Mesothelial cell of epicardium (in vitro differentiated cells): ENCODE data around the gene TTLL7. TPM values are rescaled to one million over a fixed set of nuclear protein-coding genes. Genes with fewer than 3 reads are reported as not detected.

Source experiments
- DNase-seq, 2 experiments: peaks; one replicate each; pipeline ENCODE4 v3.0.0; 2021; ENCODE audit warnings: low spot score in 2 of 2; ENCODE audit not compliant: unreplicated experiment in 2 of 2
- H3K27ac Mint-ChIP-seq: 2 replicates; pipeline ENCODE4 v1.8.0; 2021; ENCODE audit warnings: mixed read lengths
- H3K27me3 Mint-ChIP-seq: 2 replicates; pipeline ENCODE4 v1.8.0; 2021; ENCODE audit warnings: low read depth, mixed read lengths
- H3K36me3 Mint-ChIP-seq: 2 replicates; pipeline ENCODE4 v1.8.0; 2021; ENCODE audit warnings: mixed read lengths
- H3K4me1 Mint-ChIP-seq: 2 replicates; pipeline ENCODE4 v1.8.0; 2021; ENCODE audit warnings: mixed read lengths
- H3K4me3 Mint-ChIP-seq: 2 replicates; pipeline ENCODE4 v1.8.0; 2021; ENCODE audit warnings: mild to moderate bottlenecking, moderate library complexity, mixed read lengths
- H3K9me3 Mint-ChIP-seq: 2 replicates; pipeline ENCODE4 v1.8.0; 2021; ENCODE audit warnings: mixed read lengths
- total RNA-seq: library from RNA; stranded (reverse); gene quantifications from 3 replicates; pipeline ENCODE4 v1.2.1, GENCODE V29; 2021
- TF ChIP-seq, protein P1 (sequence below): fragments of 200-600 bp; sonication (generic); IDR thresholded peaks from one replicate; pipeline ENCODE4 v1.5.0; 2021; ENCODE audit warnings: antibody characterized with exemption; ENCODE audit not compliant: unreplicated experiment

Gene TTLL7
- total RNA-seq, 1 donor from 2014 or later: 12.7 TPM

DNA sequence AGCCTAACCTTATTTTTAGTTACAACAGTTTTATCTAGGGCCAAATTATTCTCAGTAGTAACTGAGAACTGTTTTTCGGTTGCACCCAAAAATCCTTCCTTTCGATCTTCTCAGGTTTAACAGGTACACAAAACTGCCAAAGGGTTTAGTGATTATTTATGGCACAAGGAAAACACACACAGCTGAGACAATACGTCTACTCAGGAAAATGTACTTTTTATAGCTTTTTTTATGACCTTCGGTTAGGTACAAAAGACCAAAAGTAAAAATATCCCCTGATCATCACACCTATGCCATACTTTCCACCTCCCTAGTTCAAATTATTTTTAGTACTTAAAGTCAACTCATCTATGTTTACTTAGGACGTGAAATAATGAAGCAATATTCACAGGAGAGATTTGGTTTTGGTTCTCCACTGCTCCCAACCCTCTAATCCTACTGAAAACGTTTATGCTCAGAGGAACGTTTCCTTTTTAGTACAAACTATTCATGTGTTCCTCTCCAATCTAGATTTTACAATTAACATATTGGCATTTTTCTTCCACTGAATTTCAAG is 48.7 kb downstream of the TTLL7 start:
- TF ChIP-seq, protein P1, sequence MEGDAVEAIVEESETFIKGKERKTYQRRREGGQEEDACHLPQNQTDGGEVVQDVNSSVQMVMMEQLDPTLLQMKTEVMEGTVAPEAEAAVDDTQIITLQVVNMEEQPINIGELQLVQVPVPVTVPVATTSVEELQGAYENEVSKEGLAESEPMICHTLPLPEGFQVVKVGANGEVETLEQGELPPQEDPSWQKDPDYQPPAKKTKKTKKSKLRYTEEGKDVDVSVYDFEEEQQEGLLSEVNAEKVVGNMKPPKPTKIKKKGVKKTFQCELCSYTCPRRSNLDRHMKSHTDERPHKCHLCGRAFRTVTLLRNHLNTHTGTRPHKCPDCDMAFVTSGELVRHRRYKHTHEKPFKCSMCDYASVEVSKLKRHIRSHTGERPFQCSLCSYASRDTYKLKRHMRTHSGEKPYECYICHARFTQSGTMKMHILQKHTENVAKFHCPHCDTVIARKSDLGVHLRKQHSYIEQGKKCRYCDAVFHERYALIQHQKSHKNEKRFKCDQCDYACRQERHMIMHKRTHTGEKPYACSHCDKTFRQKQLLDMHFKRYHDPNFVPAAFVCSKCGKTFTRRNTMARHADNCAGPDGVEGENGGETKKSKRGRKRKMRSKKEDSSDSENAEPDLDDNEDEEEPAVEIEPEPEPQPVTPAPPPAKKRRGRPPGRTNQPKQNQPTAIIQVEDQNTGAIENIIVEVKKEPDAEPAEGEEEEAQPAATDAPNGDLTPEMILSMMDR: no peak
- no peaks in the 10 kb centered on the region for H3K4me1 Mint-ChIP-seq
- no peak for DNase-seq
- no peaks in the 10 kb centered on the region for H3K36me3 Mint-ChIP-seq
- H3K9me3 Mint-ChIP-seq: no peaks in the 10 kb centered on the region
- no peaks in the 10 kb centered on the region for H3K27me3 Mint-ChIP-seq
- H3K4me3 Mint-ChIP-seq: no peak overlapping the region
- no peak overlapping the region for H3K27ac Mint-ChIP-seq

GRCh38 chr1:83942914-83943313 is 56.0 kb downstream of the TTLL7 start:
- H3K27me3 Mint-ChIP-seq: no peaks in the 10 kb centered on the region
- DNase-seq: no peak
- peaks cover 22% of the 10 kb centered on the region for H3K36me3 Mint-ChIP-seq
- H3K27ac Mint-ChIP-seq: no peak overlapping the region
- TF ChIP-seq, protein P1: no peak
- no peak overlapping the region for H3K4me3 Mint-ChIP-seq
- H3K9me3 Mint-ChIP-seq: peaks cover 16% of the 10 kb centered on the region
- H3K4me1 Mint-ChIP-seq: peaks cover 2% of the 10 kb centered on the region

GRCh38 chr1:83934550-83934949 is 64.4 kb downstream of the TTLL7 start:
- Mint-ChIP-seq H3K27me3 (no peaks in the 10 kb centered on the region), H3K27ac (no peak overlapping the region), H3K9me3 (no peaks in the 10 kb centered on the region), H3K36me3 (peaks cover 2% of the 10 kb centered on the region), H3K4me3 (no peak overlapping the region), H3K4me1 (peaks cover 3% of the 10 kb centered on the region)
- DNase-seq: no peak
- TF ChIP-seq, protein P1: no peak

DNA sequence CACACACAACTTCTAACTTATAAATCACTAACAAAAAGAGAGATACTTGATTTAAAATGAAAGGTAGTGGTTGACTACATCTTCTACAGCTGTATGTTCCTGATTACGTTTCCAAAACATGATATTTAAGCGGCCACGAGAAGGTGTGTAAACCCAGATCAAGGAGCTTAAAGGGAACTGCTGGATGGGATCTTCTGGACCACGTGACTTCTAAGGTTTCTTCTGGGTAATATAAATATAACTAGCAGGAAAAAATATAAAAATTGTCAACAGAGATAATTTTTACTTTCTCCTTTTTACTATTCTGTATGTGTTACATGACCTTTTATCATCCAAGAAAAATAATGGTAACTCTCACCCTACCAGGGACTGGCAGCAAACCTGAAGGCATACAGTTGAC is 66.2 kb downstream of the TTLL7 start:
- no peaks in the 10 kb centered on the region for H3K9me3 Mint-ChIP-seq
- no peak overlapping the region for H3K4me3 Mint-ChIP-seq
- H3K36me3 Mint-ChIP-seq: peaks cover 2% of the 10 kb centered on the region
- H3K27ac Mint-ChIP-seq: no peak overlapping the region
- peaks cover 3% of the 10 kb centered on the region for H3K4me1 Mint-ChIP-seq
- H3K27me3 Mint-ChIP-seq: no peaks in the 10 kb centered on the region
- no peak for DNase-seq
- TF ChIP-seq, protein P1: no peak

- DNase-seq: no peak
- no peak overlapping the region for H3K4me3 Mint-ChIP-seq
- H3K9me3 Mint-ChIP-seq: no peaks in the 10 kb centered on the region
- H3K27ac Mint-ChIP-seq: no peak overlapping the region
- H3K36me3 Mint-ChIP-seq: peaks cover 2% of the 10 kb centered on the region
- TF ChIP-seq, protein P1: no peak
- no peaks in the 10 kb centered on the region for H3K27me3 Mint-ChIP-seq
- H3K4me1 Mint-ChIP-seq: peaks cover 3% of the 10 kb centered on the region
These were observed 66.7 kb downstream of the TTLL7 start for GRCh38 chr1:83932281-83932680.
